K562 (cell line): ENCODE data around the gene CTCF. TPM values are rescaled to one million over a fixed set of nuclear protein-coding genes. Genes with fewer than 3 reads are reported as not detected.

Experiments
- ETS2 ChIP-seq: IDR thresholded peaks from 2 replicates; pipeline ENCODE4 v1.6.1; 2016; ENCODE audit warnings: borderline replicate concordance, missing genetic modification characterization, mild to moderate bottlenecking, moderate library complexity, missing compliant biosample characterization; ENCODE audit not compliant: poor library complexity, severe bottlenecking
- GABPA ChIP-seq: fragments of 200-800 bp; sonication (Bioruptor generic); conservative IDR thresholded peaks from 2 replicates; pipeline ENCODE4 v1.6.1; 2016; ENCODE audit warnings: low read depth, missing genetic modification characterization, missing compliant biosample characterization
- GTF3C2 ChIP-seq: IDR thresholded peaks from 3 replicates; pipeline ENCODE4 v1.6.1; 2011; ENCODE audit warnings: borderline replicate concordance, mild to moderate bottlenecking, moderate library complexity; ENCODE audit not compliant: insufficient read length; ENCODE audit errors: extremely low read depth
- IRF2 ChIP-seq: sonication (generic); formaldehyde crosslinking; IDR thresholded peaks from 2 replicates; pipeline ENCODE4 v1.8.1; 2022; ENCODE audit warnings: mild to moderate bottlenecking, missing genetic modification reagents
- JUND ChIP-seq, 2 experiments: IDR thresholded peaks; 2 replicates in 1 of 2; 3 replicates in 1 of 2; pipeline ENCODE4 v1.6.1; 2011; ENCODE audit warnings: borderline replicate concordance in 2 of 2, low read depth in 2 of 2, low read length in 2 of 2, improper control_type of control experiment in 1 of 2, missing biosample characterization in 1 of 2, missing genetic modification characterization in 1 of 2, missing genetic modification reagents in 1 of 2
- RBFOX2 ChIP-seq: fragments of 200-400 bp; formaldehyde crosslinking; IDR thresholded peaks from 2 replicates; pipeline ENCODE4 v1.6.1; 2017; ENCODE audit warnings: low read depth, mild to moderate bottlenecking, low read length, moderate library complexity
- SMARCB1 ChIP-seq: IDR thresholded peaks from 2 replicates; pipeline ENCODE4 v1.6.1; 2011; ENCODE audit warnings: improper control_type of control experiment, low read depth; ENCODE audit not compliant: insufficient read length
- THRAP3 ChIP-seq: fragments of 450-650 bp; IDR thresholded peaks from 2 replicates; pipeline ENCODE4 v1.6.1; 2016; ENCODE audit warnings: mild to moderate bottlenecking, inconsistent platforms, borderline replicate concordance
- ZNF175 ChIP-seq: fragments of 200-800 bp; sonication (Bioruptor generic); IDR thresholded peaks from 2 replicates; pipeline ENCODE4 v1.6.1; 2016; ENCODE audit warnings: low read depth, mild to moderate bottlenecking, missing genetic modification characterization, missing compliant biosample characterization
- ZNF408 ChIP-seq: fragments of 250-450 bp; sonication (Bioruptor Pico); IDR thresholded peaks from 2 replicates; pipeline ENCODE4 v1.4.0; 2020; ENCODE audit warnings: low read depth, mild to moderate bottlenecking, moderate library complexity
- ZNF592 ChIP-seq: fragments of 450-650 bp; IDR thresholded peaks from 2 replicates; pipeline ENCODE4 v1.6.1; 2017; ENCODE audit warnings: antibody characterized with exemption, mild to moderate bottlenecking
- polyA plus RNA-seq, 8 experiments: library from polyadenylated mRNA; depleted of rRNA in 4 of 8; stranded (reverse) in 5 of 8; unstranded in 3 of 8; fragments of >200 nt; fragmentation: Nextera tagmentation in 2 of 8; fragmentation: Illumina TruSeq in 1 of 8; extraction: Ambion mirVana in 2 of 8; extraction: Trizol in 1 of 8; gene quantifications; 2 replicates each; pipeline versions ENCODE4 v1.2.1 to v1.2.3, GENCODE V29; 2011 to 2014; ENCODE audit warnings: inconsistent platforms in 1 of 8, missing spikeins in 1 of 8
- total RNA-seq, 7 experiments: library from RNA; depleted of rRNA in 6 of 7; stranded (reverse); fragments of >200 nt in 6 of 7; fragmentation: Illumina TruSeq in 2 of 7; extraction: Trizol in 2 of 7; gene quantifications; 2 replicates each; pipeline versions ENCODE4 v1.2.1 to v1.2.3, GENCODE V29; 2011 to 2021; ENCODE audit warnings: low replicate concordance in 1 of 7
- TF ChIP-seq, protein P1 (sequence below): fragments of 250-450 bp; sonication (Bioruptor Pico); IDR thresholded peaks from 2 replicates; pipeline ENCODE4 v1.4.0; 2020; ENCODE audit warnings: mild to moderate bottlenecking

Gene CTCF
- total and polyA plus RNA-seq, 9 of the 15 experiments (the other 6 are each of a cell fraction or from before 2014, with no cell fraction given) = 7.8 to 49.2 (median 33.9) TPM

DNA sequence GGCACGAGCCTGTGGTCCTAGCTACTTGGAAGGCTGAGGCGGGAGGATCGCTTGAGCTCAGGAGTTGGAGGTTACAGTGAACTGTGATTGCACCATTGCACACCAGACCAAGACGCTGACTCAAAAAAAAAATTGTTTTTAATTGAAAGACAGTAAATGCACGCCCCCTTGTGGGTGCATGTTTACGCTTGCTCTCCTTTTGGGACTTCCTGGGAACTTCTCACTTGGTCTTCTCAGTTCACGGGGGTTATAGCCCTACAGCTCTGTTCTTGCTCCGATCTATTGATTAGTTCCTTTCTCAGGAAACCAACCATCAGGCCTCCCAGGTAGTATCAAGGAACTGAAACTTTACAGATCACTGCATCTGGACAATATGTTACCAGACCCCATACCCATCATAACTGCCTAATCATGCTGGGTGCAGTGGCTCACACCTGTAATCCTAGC is 47.9 kb upstream of the CTCF start (continued):
- TF ChIP-seq ZNF175 (CRISPR knock-in tag) = no peak
- no peak for TF ChIP-seq ETS2 (tag)
- TF ChIP-seq RBFOX2 = no peak
- TF ChIP-seq ZNF408 (CRISPR knock-in tag) = no peak
- peak; percentile 15; the same call in 1 of the 2 replicates for TF ChIP-seq JUND (IDR thresholded peaks at IDR 0.05; ENCODE audit: borderline replicate concordance, low read depth, low read length)
- TF ChIP-seq JUND (tag; IDR thresholded peaks at IDR 0.05; ENCODE audit: borderline replicate concordance, low read depth, low read length) = no peak
- no peak for TF ChIP-seq THRAP3
- TF ChIP-seq GTF3C2 = no peak
- no peak for TF ChIP-seq ZNF592
- TF ChIP-seq GABPA (tag) = no peak; the same call in 1 of the 2 replicates
- TF ChIP-seq, protein P1, sequence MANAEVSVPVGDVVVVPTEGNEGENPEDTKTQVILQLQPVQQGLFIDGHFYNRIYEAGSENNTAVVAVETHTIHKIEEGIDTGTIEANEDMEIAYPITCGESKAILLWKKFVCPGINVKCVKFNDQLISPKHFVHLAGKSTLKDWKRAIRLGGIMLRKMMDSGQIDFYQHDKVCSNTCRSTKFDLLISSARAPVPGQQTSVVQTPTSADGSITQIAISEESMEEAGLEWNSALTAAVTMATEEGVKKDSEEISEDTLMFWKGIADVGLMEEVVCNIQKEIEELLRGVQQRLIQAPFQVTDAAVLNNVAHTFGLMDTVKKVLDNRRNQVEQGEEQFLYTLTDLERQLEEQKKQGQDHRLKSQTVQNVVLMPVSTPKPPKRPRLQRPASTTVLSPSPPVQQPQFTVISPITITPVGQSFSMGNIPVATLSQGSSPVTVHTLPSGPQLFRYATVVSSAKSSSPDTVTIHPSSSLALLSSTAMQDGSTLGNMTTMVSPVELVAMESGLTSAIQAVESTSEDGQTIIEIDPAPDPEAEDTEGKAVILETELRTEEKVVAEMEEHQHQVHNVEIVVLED (CRISPR knock-in tag) = no peak
- TF ChIP-seq SMARCB1 = no peak
- no peak for TF ChIP-seq IRF2 (CRISPR knock-in tag)
